ENCODE measurements around the gene PRRG4. TPM values are rescaled to one million over a fixed set of nuclear protein-coding genes. Genes with fewer than 3 reads are reported as not detected.

The PRRG4 gene
- total RNA-seq, 1 experiment from 2014 or later: 1.2 TPM

DNA sequence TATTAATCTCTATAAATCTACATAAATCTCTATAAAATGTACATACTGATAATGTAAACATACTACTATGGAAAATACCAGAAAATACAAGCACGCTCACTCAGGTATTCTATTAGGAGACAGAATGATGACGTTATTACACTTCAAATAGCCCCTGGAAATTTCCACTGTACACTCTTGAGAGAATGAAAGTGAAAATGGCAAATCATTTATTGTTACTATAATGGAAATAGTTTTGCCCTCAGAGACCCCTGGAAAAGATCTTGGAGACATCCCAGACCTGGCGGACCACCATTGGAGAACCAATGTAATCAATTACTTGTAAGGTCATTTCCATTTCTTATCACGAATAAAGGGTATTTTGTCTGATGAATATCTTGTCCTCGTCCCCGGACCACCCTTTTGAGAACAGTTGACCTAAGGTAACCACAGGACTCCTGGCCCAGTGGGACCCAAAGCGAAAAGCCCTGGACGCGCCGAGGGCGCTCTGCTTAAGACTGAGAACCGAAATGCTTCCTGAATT is 509 bp upstream of the PRRG4 start:
- Histone ChIP-seq H3K9ac (ENCODE audit: extremely low read depth, insufficient read length, low read length) (no peak overlapping the region), H4K20me1 (ENCODE audit: control insufficient read depth, insufficient read depth, insufficient read length) (no peaks in the 10 kb centered on the region), H3K9me3 (ENCODE audit: control insufficient read depth, low read depth, low read length) (no peaks in the 10 kb centered on the region), H3K4me2 (ENCODE audit: insufficient read depth, insufficient read length, low read length) (peak overlapping the region; percentile 66), H4K8ac (replicated peaks; ENCODE audit: insufficient read length, low read depth, low read length) (no peak overlapping the region), H4K91ac (ENCODE audit: insufficient read length, low read depth, low read length) (no peak overlapping the region), H2BK15ac (ENCODE audit: low read depth, low read length) (no peak overlapping the region), H3K4me1 (ENCODE audit: insufficient read depth, low read length) (no peaks in the 10 kb centered on the region), H3K27me3 (ENCODE audit: insufficient read depth, low read length) (no peaks in the 10 kb centered on the region), H3K79me1 (ENCODE audit: insufficient read depth, low read depth, low read length, poor library complexity, severe bottlenecking) (no peaks in the 10 kb centered on the region), H2BK20ac (ENCODE audit: low read depth, low read length, poor library complexity, severe bottlenecking) (no peak overlapping the region), H2BK12ac (ENCODE audit: insufficient read length, low read depth, low read length) (no peak overlapping the region), H3K23ac (ENCODE audit: insufficient read length, low read depth, low read length) (no peak overlapping the region), H2AFZ (ENCODE audit: low read length) (peak overlapping the region; percentile 22), H3K18ac (ENCODE audit: insufficient read length, low read depth, low read length) (no peak overlapping the region), H3K4ac (ENCODE audit: low read depth, low read length) (no peak overlapping the region), H2BK5ac (ENCODE audit: insufficient read length, low read length) (no peak overlapping the region), H3K23me2 (ENCODE audit: insufficient read length, low read depth, low read length, poor library complexity, severe bottlenecking) (peaks cover 10% of the 10 kb centered on the region), H3K79me2 (ENCODE audit: insufficient read depth, low read length) (no peaks in the 10 kb centered on the region), H3K56ac (ENCODE audit: insufficient read length, low read depth, low read length) (no peak overlapping the region), H2BK120ac (ENCODE audit: low read depth, low read length, poor library complexity, severe bottlenecking) (no peak overlapping the region), H3K27ac (ENCODE audit: insufficient read length, low read depth, low read length) (no peak overlapping the region), H3T11ph (ENCODE audit: low read length) (no peak overlapping the region), H2AK5ac (ENCODE audit: insufficient read length, low read length) (no peak overlapping the region), H4K5ac (ENCODE audit: insufficient read length, low read depth, low read length) (no peak overlapping the region), H3K14ac (ENCODE audit: insufficient read depth, low read length) (no peak overlapping the region)
- Mint-ChIP-seq H3K4me1 (peaks cover 12 to 14% of the 10 kb centered on the region in 2 experiments), H3K36me3 (ENCODE audit: insufficient read depth in 1 of 3, low read depth in 3 of 3) (no peaks in the 10 kb centered on the region; a peak in 1 of 7 replicates), H3K9me3 (no peaks in the 10 kb centered on the region), H3K4me3 (peak overlapping the region; percentile 75 to 90), H3K27me3 (ENCODE audit: low read depth) (peaks cover 37% of the 10 kb centered on the region), H3K27ac (peak overlapping the region in 1 of 3 experiments; percentile 55; a peak in 1 of 7 replicates)
- no CpG with 5 or more reads among the region's 12 CpGs for WGBS (ENCODE audit: extremely low coverage, insufficient read length, low lambda C conversion rate)
- DNase-seq: no peak
- TF ChIP-seq, protein P1, sequence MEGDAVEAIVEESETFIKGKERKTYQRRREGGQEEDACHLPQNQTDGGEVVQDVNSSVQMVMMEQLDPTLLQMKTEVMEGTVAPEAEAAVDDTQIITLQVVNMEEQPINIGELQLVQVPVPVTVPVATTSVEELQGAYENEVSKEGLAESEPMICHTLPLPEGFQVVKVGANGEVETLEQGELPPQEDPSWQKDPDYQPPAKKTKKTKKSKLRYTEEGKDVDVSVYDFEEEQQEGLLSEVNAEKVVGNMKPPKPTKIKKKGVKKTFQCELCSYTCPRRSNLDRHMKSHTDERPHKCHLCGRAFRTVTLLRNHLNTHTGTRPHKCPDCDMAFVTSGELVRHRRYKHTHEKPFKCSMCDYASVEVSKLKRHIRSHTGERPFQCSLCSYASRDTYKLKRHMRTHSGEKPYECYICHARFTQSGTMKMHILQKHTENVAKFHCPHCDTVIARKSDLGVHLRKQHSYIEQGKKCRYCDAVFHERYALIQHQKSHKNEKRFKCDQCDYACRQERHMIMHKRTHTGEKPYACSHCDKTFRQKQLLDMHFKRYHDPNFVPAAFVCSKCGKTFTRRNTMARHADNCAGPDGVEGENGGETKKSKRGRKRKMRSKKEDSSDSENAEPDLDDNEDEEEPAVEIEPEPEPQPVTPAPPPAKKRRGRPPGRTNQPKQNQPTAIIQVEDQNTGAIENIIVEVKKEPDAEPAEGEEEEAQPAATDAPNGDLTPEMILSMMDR (conservative IDR thresholded peaks at IDR 0.05): no peak

All from H9 (cell line).